GM19099 (cell line): ENCODE results near the gene LCMT1.

Experiments
- POLR2A ChIP-seq: IDR thresholded peaks from 3 replicates; pipeline ENCODE4 v1.6.1; 2011; ENCODE audit warnings: low read depth; ENCODE audit not compliant: insufficient read length; ENCODE audit errors: extremely low read depth

Gene LCMT1

DNA sequence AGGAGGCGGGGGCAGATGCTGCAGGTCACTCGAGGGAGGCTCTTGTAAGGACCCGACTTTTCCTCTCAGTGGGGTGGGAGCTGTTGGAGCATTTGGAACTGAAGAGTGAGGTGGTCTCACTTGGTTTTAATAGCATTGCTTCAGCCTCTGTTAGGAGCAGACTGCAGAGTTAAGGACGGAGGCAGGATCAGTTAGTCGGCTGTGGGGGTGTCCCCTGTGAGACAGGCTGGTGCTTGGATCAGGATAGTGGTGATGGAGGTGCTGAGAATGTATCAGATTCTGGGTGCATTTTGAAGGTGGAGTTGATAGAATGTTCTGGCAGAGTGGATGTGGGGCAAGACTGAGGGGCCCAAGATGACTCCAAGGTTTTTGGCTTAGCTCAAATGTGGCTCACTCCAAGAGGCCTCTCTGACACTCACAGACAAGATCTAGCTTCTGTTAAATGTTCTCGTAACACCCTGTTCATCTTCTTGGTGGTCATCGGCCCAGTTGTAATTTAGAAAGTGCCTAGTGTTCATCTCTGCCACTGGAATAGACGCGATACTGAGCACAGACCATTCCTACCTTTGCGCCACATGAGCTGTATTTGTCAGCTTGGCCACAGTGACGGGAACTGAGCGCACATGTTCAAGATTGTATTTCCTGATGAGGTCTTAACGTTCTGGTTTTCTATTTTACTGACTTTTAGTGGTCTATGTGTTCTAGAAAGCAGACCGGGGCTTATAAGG lies 7.5 kb downstream of the LCMT1 start:
- no peak for TF ChIP-seq POLR2A

DNA sequence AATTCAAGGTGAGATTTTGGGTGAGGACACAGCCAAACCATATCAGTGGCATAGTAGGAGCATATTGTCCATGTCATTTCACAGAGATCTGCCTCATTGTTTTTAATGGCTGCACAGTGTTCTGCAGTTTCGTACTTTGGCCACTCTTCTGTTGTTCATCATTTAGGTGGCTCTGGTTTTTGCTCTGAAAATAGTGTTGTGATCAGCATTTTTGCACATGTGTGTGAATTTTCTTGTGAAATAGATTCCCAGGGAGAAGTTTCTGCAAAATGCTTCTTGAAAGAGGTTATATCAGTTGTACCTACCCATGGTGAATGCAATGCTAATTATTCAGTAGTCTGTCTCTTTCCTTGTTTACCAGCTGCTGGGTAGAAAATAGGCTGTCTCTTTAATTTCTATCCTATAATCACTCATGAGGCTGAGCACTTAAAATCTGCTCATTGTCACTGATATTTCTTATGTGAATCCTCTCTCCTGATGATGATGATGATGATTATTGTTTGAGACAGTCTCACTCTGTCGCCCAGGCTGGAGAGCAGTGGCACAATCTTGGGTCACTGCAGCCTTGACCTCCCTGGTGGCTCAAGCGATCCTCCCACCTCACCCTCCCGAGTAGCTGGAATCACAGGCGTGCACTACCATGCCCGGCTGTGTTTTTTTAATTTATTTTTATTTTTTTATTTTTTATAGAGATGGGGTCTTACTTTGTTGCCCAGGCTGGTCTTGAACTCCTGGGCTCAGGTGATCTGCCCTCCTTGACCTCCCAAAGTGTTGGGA lies 10.5 kb downstream of the LCMT1 start:
- no peak for TF ChIP-seq POLR2A

DNA sequence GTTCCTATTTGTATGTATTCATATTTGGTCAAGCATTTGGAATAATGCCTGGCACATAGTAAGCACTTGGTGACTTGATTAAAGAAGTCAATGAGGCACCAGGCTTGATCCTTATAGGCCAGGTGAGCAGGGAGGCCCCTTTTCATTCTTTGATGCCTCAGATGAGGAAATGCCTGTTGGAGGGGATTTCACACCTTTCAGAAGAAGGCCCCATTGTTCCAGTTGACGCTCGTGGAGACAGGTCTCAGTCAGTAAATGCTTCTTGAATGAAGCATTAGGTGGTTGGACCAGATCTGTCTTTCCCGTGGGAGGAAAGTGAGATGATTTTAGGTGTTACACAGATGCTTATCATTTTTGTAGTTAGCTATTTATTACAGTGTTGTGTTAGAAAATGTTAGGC lies 13.0 kb downstream of the LCMT1 start:
- no peak for TF ChIP-seq POLR2A

DNA sequence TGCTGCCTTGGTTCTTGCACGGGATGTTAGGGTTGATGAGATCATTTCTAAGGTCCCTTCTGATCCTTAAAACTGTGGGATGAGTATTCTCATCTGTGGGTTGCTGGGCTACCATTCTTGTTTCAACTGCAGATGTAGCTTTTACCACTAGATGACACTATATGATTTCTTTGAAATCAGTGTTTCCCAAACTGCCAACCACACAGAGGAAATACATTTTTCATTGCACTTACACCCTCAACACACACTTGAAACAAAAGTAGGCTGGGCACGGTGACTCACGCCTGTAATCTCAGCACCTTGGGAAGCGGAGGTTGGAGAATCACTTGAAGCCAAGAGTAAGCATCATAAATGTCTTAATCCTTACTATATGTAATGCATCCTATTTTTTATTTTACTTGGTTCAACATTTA lies 15.3 kb downstream of the LCMT1 start:
- no peak for TF ChIP-seq POLR2A

DNA sequence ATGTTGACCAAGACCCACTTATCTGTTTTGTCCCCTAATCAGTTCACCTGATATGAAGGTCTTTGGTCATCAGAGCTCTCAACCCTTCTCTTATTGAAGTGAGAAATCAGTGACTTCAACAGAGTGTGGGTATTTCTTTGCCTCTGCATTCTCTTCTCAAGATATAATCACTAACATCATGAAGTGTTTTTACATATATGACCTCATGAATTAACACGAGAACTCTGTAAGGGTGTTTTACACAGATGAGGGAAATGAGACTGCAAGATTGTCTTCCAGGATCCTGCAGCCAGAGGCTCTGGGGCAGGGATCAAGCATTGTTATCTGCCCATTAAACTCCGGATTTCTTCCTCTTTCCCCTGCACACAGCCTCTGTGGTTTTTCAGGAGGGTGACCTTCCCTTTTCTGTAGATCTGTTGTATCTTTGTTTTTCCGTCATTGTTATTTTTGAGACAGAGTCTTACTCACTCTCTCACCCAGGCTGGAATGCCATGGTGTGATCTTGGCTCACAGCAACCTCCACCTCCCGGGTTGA lies 22.7 kb downstream of the LCMT1 start:
- TF ChIP-seq POLR2A, result no peak

DNA sequence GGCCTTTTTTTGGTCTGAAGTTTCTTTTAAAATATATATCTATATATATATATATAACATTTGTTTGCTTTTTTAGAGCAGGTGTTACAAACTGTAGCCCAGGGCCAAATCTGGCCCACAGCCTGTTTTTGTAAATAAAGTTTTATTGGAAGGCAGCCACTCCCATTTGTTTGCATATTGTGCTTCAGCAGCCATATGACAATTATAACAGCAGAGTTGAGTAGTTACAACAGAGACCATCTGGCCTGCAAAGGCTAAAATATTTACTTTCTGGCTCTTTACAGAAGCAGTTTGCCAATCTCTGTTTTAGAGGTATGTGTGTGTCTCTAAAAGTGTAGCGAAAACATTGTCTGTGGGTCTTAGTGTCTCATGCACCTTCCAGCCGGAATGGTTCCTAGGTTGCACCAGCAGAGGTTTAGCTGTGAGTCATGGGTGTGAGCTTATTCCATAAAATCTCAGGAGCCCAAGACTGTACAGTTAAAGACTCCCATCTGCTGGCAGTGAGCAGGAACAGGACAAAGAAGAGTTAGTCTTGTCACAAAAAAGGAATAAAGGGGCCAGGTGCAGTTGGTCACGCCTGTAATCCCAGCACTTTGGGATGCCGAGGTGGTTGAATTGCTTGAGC lies 23.8 kb downstream of the LCMT1 start:
- no peak for TF ChIP-seq POLR2A

DNA sequence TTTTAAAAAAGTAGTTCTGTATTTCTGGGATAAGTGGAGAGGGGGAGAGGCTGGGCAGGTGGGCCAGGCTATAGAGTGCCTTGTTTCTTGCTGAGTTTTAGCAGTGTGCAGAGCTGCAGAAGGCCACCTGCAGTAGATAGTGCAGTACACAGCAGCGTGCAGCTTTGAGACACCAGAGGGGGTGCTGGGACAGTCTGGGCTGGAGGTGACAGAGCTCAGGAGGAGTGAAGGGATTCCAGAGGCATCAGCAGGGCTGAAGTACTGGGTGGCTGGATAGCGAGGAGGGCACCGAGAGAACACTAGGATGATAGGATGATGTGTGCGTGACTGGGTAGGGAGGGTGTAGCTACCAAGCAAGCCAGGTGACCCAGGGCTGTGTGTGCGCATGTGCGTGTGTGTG lies 26.6 kb downstream of the LCMT1 start:
- TF ChIP-seq POLR2A, result no peak

DNA sequence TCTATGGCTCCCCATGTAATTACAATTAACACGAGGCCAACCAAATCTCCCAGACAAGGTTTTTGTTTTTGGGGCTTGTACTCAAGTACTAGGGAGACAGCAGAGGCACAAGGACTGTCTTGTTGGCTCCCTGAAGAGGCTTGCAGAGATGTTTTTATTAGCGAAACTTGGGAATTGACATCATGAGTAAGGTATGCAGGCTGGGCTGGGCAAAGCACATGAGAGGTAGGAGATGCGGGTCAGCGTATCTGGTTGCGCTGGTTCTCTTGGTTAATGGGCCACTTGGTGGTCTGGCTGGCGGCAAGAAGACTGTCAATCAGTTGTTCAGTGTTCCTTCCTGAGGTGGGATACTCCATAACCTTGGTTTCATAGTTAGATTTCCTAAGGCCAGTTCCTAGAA lies 28.9 kb downstream of the LCMT1 start:
- TF ChIP-seq POLR2A, result no peak

DNA sequence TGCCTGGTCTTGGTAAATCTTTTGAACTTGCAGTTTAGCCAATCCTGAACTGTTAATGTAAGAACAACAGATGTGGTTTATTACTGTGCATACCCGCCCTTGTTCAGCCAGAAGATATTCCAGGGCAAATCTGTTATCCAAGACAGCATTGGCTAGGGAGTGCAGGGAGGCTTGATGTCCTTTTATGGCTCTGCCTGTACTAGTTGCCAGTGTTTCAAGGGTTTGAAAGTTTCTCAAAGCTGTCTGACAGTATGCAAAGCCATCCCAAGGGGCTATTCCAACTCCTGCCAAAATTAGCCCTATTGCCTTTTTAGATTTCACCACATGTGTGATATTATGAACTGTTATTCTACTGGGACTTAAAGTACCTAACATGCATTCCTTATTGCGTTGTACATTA lies 30.1 kb downstream of the LCMT1 start:
- TF ChIP-seq POLR2A, result no peak

DNA sequence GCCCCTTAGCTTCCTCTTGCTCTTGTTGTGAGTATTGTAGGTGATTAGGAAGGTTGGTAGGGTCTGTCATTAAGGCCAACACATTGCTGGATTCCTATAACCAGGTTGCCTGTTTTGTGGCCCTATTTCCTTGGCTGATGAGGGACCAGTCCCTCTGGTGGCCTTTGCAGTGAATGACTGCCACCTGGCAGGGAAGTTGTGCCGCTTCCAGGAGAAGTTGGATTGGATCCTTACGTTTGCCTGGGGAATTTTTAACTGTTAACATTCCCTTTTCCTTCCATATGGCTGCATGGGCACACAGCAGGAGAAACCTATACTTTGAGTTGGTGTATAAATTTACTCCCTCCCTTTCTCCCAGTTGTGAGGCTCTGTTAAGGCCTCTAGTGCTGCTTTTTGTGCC lies 32.4 kb downstream of the LCMT1 start:
- no peak for TF ChIP-seq POLR2A

DNA sequence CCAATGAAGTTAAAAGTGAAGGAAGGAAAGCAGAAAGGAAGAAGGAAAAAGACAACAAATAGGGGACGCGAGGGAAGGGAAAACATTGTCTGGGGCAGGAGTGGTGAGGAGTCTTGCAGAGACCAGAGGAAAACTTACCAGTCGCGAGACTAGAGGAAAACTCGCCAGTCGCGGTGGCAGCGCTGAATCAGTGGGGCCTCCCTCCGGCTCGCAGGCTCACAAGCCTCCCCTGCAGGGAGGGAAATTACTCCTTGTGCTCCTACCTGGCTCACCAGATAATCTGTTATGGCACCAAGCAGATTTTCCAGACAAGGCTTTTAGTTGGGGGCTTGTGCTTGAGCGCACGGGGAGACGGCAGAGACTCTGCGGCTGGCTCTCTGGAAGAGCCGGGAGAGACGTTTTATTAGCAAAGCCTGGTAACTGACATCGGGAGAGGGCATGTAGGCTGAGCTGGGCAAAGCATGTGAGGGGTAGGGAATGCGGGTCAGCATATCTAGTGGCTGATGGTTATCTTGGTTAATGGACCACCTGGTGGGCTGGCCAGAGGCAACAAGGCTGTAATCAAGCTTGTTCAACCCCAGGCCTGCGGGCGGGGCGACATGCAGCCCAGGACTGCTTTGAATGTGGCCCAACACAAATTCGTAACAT lies 37.1 kb downstream of the LCMT1 start:
- no peak for TF ChIP-seq POLR2A

DNA sequence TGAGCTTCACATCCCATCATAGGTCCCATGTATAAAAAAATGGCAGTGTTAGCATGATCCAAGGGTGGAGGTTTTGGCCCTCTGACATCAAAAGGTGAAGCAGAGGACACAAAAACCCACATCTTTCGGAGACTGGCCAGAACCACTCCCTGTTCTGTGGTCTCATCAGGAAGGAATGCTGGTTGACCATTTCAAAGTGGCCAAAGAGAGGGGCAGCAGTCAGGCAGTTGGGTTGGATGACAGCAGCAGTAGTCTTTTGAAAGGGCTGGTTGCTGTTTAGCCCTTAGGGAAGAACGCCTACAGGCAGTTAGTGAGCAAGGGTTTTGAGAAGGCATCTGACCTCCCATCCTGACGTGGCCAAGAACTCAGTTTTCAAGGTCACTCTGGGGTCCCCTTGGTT lies 40.5 kb downstream of the LCMT1 start:
- TF ChIP-seq POLR2A, result no peak

DNA sequence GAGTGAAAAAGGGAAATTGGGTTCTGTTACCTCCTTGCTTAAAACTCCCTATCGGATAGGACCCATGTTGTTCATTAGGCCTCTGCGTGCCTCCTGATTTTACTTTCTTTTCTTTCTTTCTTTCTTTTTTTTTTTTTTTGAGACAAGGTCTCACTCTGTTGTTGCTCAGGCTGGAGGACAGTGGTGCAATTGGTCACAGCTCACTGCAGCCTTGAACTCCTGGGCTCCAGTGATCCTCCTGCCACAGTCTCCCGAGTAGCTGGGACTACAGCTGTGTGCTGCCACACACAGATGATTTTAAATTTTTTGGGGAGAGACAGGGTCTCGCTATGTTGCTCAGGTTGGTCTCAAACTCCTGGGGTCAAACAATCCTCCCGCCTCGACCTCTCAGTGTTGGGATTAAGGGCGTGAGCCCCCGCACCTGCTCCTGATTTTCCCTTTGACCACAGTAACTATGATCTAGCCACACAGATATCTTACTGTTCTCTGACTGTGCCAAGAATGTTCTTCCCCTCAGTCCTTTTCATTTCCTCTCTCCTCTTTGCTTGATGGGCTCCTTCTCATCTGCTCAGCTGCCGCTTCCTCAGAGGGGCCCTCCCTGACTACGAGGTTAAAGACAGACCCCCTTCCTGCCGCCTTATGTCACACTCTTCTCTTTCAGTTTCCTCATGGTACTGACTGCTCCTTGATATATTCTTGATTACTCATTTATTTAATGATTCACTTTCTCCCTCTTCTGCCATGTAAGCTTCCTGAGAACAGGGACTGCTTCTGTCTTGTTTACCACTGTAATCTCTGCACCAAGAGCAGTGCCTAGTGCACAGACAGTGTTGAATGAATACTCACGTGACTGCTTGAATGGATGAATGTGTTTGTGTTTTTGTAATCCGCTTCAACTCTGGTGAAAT lies 44.3 kb downstream of the LCMT1 start:
- TF ChIP-seq POLR2A, result no peak

DNA sequence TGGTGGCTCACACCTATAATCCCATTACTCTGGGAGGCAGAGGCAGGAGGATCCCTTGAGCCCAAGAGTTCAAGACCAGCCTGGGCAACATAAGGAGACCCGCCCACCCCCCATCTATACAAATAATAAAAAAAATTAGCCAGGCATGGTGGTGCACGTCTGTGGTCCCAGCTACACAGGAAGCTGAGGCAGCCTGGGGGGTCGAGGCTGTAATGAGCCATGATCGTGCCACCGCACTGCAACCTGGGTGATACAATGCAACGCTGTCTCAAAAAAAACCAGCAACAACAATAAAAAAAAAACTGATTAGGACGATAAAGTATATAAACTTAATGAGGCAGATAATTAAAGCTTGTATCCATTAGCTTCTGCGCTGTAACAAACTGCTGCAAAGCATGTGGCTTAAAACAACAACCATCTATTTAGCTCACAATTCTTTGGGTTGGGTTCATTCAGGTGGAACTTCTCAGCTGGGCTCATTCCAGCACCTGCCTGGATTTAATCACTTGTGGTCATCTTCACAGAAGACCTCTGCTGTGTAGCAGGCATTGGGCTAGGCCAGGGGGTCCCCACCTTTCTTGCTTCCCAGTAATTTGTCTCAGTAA lies 45.8 kb downstream of the LCMT1 start:
- no peak for TF ChIP-seq POLR2A
